Measurements from ENCODE around the gene MAS1L. TPM values are rescaled to one million over a fixed set of nuclear protein-coding genes. Genes with fewer than 3 reads are reported as not detected.

Gene MAS1L, protein sequence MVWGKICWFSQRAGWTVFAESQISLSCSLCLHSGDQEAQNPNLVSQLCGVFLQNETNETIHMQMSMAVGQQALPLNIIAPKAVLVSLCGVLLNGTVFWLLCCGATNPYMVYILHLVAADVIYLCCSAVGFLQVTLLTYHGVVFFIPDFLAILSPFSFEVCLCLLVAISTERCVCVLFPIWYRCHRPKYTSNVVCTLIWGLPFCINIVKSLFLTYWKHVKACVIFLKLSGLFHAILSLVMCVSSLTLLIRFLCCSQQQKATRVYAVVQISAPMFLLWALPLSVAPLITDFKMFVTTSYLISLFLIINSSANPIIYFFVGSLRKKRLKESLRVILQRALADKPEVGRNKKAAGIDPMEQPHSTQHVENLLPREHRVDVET
- polyA plus RNA-seq, result under 1 TPM in 1 of 3 donors, not detected in 2; 0.34 TPM

DNA sequence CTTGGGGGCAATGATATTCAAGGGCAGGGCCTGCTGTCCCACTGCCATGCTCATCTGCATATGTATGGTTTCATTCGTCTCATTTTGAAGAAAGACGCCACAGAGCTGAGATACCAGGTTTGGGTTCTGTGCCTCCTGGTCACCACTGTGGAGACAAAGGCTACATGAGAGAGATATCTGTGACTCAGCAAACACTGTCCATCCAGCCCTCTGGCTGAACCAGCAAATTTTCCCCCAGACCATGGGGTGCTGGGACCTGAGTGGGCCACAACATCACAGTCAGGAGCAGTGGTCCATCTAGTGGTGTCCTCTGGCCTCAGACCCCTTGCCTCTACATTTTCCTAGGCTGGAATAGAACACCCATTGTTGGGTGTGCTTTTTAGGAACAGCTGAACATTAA, at the start of gene MAS1L:
TSS of gene MAS1L (minus strand) at position 297 of the 400 bp plus-strand sequence. CDS start at position 243, 54 bp downstream.
- H3K27ac ChIP-seq (ENCODE audit: low read depth, low read length), result no peak within 1 kb of the TSS
- 94 to 97% (median 95%) methylated on average over 2 of the region's 2 CpGs for WGBS, 3 donors

GRCh38 chr6:29532320-29532951, 44.7 kb upstream of the MAS1L start:
- no peak overlapping the region for H3K27ac ChIP-seq (ENCODE audit: low read depth, low read length)
- WGBS, 3 donors, result 43 to 96% (median 46%) methylated on average over 2 of the region's 2 CpGs

- no peak overlapping the region for H3K27ac ChIP-seq (ENCODE audit: low read depth, low read length)
- 57 to 83% (median 76%) methylated on average over 3 of the region's 3 CpGs for WGBS, 3 donors
These were observed 43.9 kb upstream of the MAS1L start for GRCh38 chr6:29531668-29532067.

DNA sequence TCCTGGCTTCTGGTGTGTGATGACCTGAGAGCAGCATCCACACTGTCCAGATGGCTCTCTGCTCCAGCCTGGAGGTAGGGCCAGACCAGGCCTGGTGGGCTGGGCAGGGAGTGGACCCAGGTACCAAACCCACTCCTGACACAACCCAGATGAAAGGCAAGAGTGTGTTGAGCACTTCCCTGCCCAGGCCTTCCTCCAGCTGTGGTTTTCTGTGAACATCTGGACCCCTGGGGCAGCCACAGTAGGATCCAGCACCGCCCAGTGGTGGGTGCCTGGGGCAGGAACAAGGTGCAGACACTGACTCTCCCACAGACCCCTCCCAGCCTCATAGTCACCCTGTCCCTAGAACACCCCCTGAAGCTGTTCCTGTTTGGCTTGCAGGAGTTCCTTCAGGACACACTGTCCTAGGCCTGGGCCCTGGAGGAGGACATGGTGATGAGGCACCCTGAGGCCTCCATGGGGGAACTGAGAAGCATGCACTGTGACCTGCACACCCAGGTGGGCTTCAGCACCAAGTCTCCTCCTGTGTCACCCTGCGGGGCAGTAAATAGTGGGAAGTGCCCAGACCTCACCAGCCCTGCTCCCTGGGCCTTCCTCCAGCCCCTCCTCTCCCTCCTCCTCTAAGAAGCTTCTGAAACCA, 43.0 kb upstream of the MAS1L start:
- 76 to 96% (median 90%) methylated on average over 2 of the region's 2 CpGs for WGBS, 3 donors
- no peak overlapping the region for H3K27ac ChIP-seq (ENCODE audit: low read depth, low read length)

DNA sequence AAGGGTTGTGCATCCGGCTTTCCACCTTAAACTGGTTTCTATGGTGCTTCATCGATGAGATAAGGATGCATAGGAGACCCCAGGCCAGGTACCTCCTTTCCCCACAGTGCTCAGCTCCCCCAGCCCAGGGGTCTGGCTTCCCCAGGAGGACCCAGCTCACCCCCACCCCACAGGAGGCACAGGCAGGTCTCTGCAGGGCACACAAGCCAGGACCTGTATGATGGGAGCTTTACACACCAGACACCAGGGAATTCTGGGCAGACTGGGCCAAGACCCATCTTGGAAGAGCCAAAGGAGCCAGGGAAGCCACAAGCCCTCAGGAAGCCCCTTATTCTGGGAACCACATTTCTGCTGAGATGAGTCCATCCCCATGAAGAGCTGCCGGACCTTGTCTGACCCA, 42.2 kb upstream of the MAS1L start:
- 92 to 95% (median 92%) methylated on average over 3 of the region's 3 CpGs for WGBS, 3 donors
- H3K27ac ChIP-seq (ENCODE audit: low read depth, low read length), result no peak overlapping the region

GRCh38 chr6:29528988-29529560, 41.3 kb upstream of the MAS1L start:
- H3K27ac ChIP-seq (ENCODE audit: low read depth, low read length), result no peak overlapping the region
- 88 to 92% (median 91%) methylated on average over 2 of the region's 2 CpGs for WGBS, 3 donors

DNA sequence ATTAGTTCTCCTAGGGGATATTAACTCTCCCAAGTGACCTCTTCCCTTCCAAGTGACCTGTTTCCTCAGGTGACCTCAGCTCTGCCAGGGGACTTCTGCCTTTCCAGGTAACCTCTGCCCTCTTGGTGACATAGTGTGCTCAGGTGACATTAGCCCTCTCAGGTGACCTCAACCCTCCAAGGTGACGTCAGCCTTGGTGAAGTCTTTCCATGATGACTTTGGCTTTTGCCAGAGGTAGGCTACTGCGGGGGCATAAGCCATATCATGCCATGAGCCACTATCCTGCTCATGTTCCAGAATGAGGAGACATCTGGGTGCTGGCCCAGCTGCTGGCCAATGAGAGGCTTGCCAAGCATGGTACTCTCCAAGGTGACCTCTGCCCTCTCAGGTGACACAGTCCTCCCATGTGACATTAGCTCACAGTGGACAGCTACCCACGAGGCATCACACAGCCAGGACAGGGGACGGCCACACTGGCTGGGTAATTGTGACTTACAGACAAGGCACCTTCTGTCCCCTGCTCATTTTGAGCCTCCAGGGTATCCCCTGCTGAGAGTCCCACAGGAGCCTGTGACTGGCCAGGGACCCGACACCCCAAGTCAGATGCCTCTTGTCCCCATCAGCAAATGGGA, 40.7 kb upstream of the MAS1L start:
- 73 to 84% (median 76%) methylated on average over 5 of the region's 5 CpGs for WGBS, 3 donors
- H3K27ac ChIP-seq (ENCODE audit: low read depth, low read length), result no peak overlapping the region

- 70 to 100% (median 78%) methylated on average over 2 of the region's 2 CpGs for WGBS, 3 donors
- no peak overlapping the region for H3K27ac ChIP-seq (ENCODE audit: low read depth, low read length)
These were observed 39.8 kb upstream of the MAS1L start for GRCh38 chr6:29527564-29527963.

- no peak overlapping the region for H3K27ac ChIP-seq (ENCODE audit: low read depth, low read length)
- WGBS, 3 donors, result 76 to 89% (median 78%) methylated on average over 1 of the region's 1 CpG
These were observed 39.4 kb upstream of the MAS1L start for GRCh38 chr6:29527126-29527525.

GRCh38 chr6:29525311-29525639, 37.5 kb upstream of the MAS1L start:
- no peak overlapping the region for H3K27ac ChIP-seq (ENCODE audit: low read depth, low read length)
- WGBS, 3 donors, result 0 to 3% (median 3%) methylated on average over 1 of the region's 1 CpG

DNA sequence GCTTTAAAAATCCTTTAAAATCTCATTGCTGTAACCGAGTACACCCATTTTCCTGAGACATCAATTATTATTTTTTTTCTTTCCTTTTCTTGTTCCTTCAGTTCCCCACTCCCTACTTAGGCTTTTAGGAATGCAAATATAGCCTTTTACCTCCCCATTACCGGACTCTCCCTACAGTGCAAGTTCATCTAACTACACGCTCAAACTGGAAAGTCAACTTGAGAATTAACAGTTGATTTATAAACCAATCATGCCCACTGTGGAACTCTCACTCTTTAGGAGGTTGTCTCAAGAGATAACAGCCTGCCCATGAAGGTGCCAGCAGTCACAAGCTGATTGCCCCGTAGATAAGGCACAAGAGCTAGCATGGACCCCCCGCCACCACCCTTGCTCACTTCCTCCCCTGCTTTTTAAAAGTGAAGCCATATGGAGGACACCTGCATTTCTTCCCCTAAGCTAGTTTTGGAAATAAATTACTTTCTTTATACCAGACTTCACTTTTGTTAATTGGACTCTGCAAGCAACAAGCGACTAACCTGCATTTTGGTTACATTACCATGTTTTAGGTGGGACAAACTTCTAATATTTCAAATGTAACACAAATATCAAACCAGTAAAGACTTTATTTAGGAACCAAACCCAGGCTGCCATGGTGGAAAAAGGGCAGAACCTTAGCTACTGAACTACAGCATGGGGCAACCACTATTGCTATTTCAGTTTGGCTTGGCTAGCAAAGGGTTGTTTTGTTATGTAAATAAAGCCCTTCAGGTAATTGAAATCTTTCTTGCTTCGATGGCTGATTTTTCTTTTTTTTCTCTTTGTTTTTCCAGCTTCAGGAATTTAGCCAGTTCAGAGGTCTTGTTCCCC, 36.9 kb upstream of the MAS1L start:
- no peak overlapping the region for H3K27ac ChIP-seq (ENCODE audit: low read depth, low read length)
- 22 to 63% (median 61%) methylated on average over 7 of the region's 7 CpGs for WGBS, 3 donors

GRCh38 chr6:29524044-29524443, 36.3 kb upstream of the MAS1L start:
- WGBS, 3 donors, result 20 to 77% (median 67%) methylated on average over 2 of the region's 2 CpGs
- H3K27ac ChIP-seq (ENCODE audit: low read depth, low read length), result no peak overlapping the region

DNA sequence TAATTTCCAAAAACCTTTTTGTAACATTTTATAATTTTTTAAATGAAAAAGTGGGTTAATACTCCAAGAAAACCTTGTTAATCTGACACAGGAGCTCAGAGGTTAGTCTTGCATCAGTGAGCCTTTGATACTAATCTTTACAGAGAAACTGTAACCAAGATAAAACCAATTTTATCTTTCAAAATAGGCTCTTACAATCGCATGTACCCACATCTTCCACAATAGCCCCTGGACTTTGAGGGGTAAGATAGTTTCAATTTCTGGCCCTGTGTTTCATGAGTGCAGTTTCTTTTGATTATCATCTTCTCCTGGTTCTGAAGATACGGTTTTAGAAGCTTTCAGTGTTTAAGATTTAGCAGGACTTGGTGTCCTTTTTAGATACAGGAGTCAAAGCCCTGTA, 34.5 kb upstream of the MAS1L start:
- 61 to 80% (median 79%) methylated on average over 2 of the region's 2 CpGs for WGBS, 3 donors
- no peak overlapping the region for H3K27ac ChIP-seq (ENCODE audit: low read depth, low read length)

GRCh38 chr6:29521006-29521680, 33.4 kb upstream of the MAS1L start:
- no peak overlapping the region for H3K27ac ChIP-seq (ENCODE audit: low read depth, low read length)
- 57 to 67% (median 59%) methylated on average over 8 of the region's 8 CpGs for WGBS, 3 donors

- 78 to 90% (median 82%) methylated on average over 4 of the region's 4 CpGs for WGBS, 3 donors
- H3K27ac ChIP-seq (ENCODE audit: low read depth, low read length), result no peak overlapping the region
These were observed 32.5 kb upstream of the MAS1L start for GRCh38 chr6:29520232-29520631.

- WGBS, 3 donors, result 81 to 92% (median 86%) methylated on average over 5 to 6 of the region's 6 CpGs
- no peak overlapping the region for H3K27ac ChIP-seq (ENCODE audit: low read depth, low read length)
These were observed 31.7 kb upstream of the MAS1L start for GRCh38 chr6:29519291-29520010.

Measured in adipose tissue (tissue), 3 donors.